ENCODE results near the gene RGL4.

Gene RGL4

GRCh38 chr22:23681026-23681809 is 9.6 kb upstream of the RGL4 start:
- no peak for DNase-seq

- no peak for DNase-seq
Observed at GRCh38 chr22:23682077-23682476, 8.7 kb upstream of the RGL4 start.

GRCh38 chr22:23682827-23683355 is 7.9 kb upstream of the RGL4 start:
- DNase-seq, result no peak

GRCh38 chr22:23683545-23683944 is 7.3 kb upstream of the RGL4 start:
- DNase-seq, result no peak

- no peak for DNase-seq
Observed at GRCh38 chr22:23684026-23684425, 6.8 kb upstream of the RGL4 start.

GRCh38 chr22:23684561-23685031 is 6.2 kb upstream of the RGL4 start:
- no peak for DNase-seq

GRCh38 chr22:23685205-23685784 is 5.5 kb upstream of the RGL4 start:
- DNase-seq, result no peak

GRCh38 chr22:23686416-23687024 is 4.3 kb upstream of the RGL4 start:
- no peak for DNase-seq

- no peak for DNase-seq
Observed at GRCh38 chr22:23688121-23688520, 2.7 kb upstream of the RGL4 start.

GRCh38 chr22:23688571-23688970 is 2.2 kb upstream of the RGL4 start:
- no peak for DNase-seq

- DNase-seq, result no peak
Observed at GRCh38 chr22:23689414-23689813, 1.4 kb upstream of the RGL4 start.

- no peak for DNase-seq
Observed at GRCh38 chr22:23691748-23692423, 1.1 kb downstream of the RGL4 start.

GRCh38 chr22:23692598-23693291 is 1.9 kb downstream of the RGL4 start:
- DNase-seq, result no peak

GRCh38 chr22:23693979-23694680 is 3.3 kb downstream of the RGL4 start:
- no peak for DNase-seq

GRCh38 chr22:23695141-23695540 is 4.3 kb downstream of the RGL4 start:
- DNase-seq, result no peak

- DNase-seq, result no peak
Observed at GRCh38 chr22:23695571-23696325, 4.9 kb downstream of the RGL4 start.

- peak; percentile 91 for DNase-seq
Observed at GRCh38 chr22:23696326-23696851, 5.6 kb downstream of the RGL4 start.

GRCh38 chr22:23697031-23697970 is 6.5 kb downstream of the RGL4 start:
- DNase-seq, result no peak

- no peak for DNase-seq
Observed at GRCh38 chr22:23698094-23698493, 7.3 kb downstream of the RGL4 start.

Data from activated CD4-positive, alpha-beta T cell treated with anti-CD3 and anti-CD28 coated beads, Interleukin-2, amount 50 U/mL, for 16 hours (primary cell).